DND-41 (cell line): ENCODE data around the gene TBX6.

ENCODE experiments used
- ATAC-seq: fragments of 200-7000 bp; cut with Tn5 transposase; 3 replicates; pipeline ENCODE4 v1.9.1; 2021; ENCODE audit warnings: low read depth; ENCODE audit not compliant: insufficient read depth
- DNase-seq: peaks from one replicate; pipeline ENCODE4 v3.0.0-alpha.2; 2020
- H2AFZ ChIP-seq: 2 replicates; pipeline ENCODE4 v1.6.0; 2012; ENCODE audit warnings: low read depth, low read length
- H3K27ac ChIP-seq: 2 replicates; pipeline ENCODE4 v1.5.1; 2012; ENCODE audit warnings: low read length, inconsistent platforms
- H3K27me3 ChIP-seq: fragments of 200-600 bp; sonication (generic); 2 replicates; pipeline ENCODE4 v1.6.0; 2012; ENCODE audit warnings: low read length, mild to moderate bottlenecking, inconsistent platforms; ENCODE audit not compliant: insufficient read depth, poor library complexity
- H3K36me3 ChIP-seq: 2 replicates; pipeline ENCODE4 v1.5.1; 2012; ENCODE audit warnings: low read length, inconsistent platforms; ENCODE audit not compliant: insufficient read depth
- H3K4me1 ChIP-seq: 2 replicates; pipeline ENCODE4 v1.5.1; 2012; ENCODE audit warnings: mild to moderate bottlenecking, low read length; ENCODE audit not compliant: insufficient read depth
- H3K4me2 ChIP-seq: 2 replicates; pipeline ENCODE4 v1.6.0; 2012; ENCODE audit warnings: mild to moderate bottlenecking, moderate library complexity, low read length, inconsistent platforms; ENCODE audit not compliant: insufficient read depth
- H3K4me3 ChIP-seq, 2 experiments: fragments of 200-600 bp in 1 of 2; shearing (Covaris generic) in 1 of 2; 2 replicates each; pipeline ENCODE4 v1.5.1; 2012 to 2016; ENCODE audit warnings: inconsistent platforms in 2 of 2, low read length in 2 of 2, mild to moderate bottlenecking in 2 of 2, low read depth in 1 of 2, moderate library complexity in 1 of 2
- H3K79me2 ChIP-seq: 2 replicates; pipeline ENCODE4 v1.6.0; 2012; ENCODE audit warnings: low read length, inconsistent platforms; ENCODE audit not compliant: insufficient read depth
- H3K9ac ChIP-seq: 2 replicates; pipeline ENCODE4 v1.6.0; 2012; ENCODE audit warnings: low read depth, mild to moderate bottlenecking, inconsistent platforms, low read length, moderate library complexity
- H3K9me3 ChIP-seq: 2 replicates; pipeline ENCODE4 v1.5.1; 2012; ENCODE audit warnings: low read length, moderate library complexity, mild to moderate bottlenecking, inconsistent platforms; ENCODE audit not compliant: insufficient read depth, severe bottlenecking
- H4K20me1 ChIP-seq: 2 replicates; pipeline ENCODE4 v1.6.0; 2012; ENCODE audit warnings: low read length; ENCODE audit not compliant: insufficient read depth
- CTCF ChIP-seq: IDR thresholded peaks from 2 replicates; pipeline ENCODE4 v1.5.1; 2012; ENCODE audit warnings: borderline replicate concordance, low read length, moderate library complexity, mild to moderate bottlenecking; ENCODE audit not compliant: poor library complexity, severe bottlenecking; ENCODE audit errors: extremely low read depth
- EZH2 ChIP-seq: IDR thresholded peaks from 3 replicates; pipeline ENCODE4 v1.6.1; 2012; ENCODE audit warnings: borderline replicate concordance, low read depth, mild to moderate bottlenecking, moderate library complexity, low read length, inconsistent platforms; ENCODE audit not compliant: severe bottlenecking

The TBX6 gene

GRCh38 chr16:30070490-30070889, 21.2 kb downstream of the TBX6 start:
- peaks cover 70% of the 10 kb centered on the region for H3K36me3 ChIP-seq
- peaks cover 47% of the 10 kb centered on the region for H4K20me1 ChIP-seq
- H3K9ac ChIP-seq: no peak overlapping the region; the same call in 1 of the 2 replicates
- H3K9me3 ChIP-seq: no peaks in the 10 kb centered on the region
- no peak overlapping the region for H3K4me3 ChIP-seq
- H3K4me2 ChIP-seq: no peak overlapping the region
- H3K79me2 ChIP-seq: peaks cover 48% of the 10 kb centered on the region
- TF ChIP-seq EZH2 (no peak), CTCF (no peak)
- H3K27ac ChIP-seq: no peak overlapping the region
- DNase-seq (no peak), ATAC-seq (no peak)
- no peaks in the 10 kb centered on the region for H3K27me3 ChIP-seq
- H3K4me1 ChIP-seq: peaks cover 47% of the 10 kb centered on the region
- no peak overlapping the region for H2AFZ ChIP-seq

GRCh38 chr16:30069611-30070462, 21.9 kb downstream of the TBX6 start:
- Histone ChIP-seq H3K27ac (0 out of 2 replicates have a peak overlapping the region, but pooled peaks have one; percentile 6), H3K9me3 (no peaks in the 10 kb centered on the region), H4K20me1 (peaks cover 47% of the 10 kb centered on the region), H2AFZ (no peak overlapping the region), H3K27me3 (no peaks in the 10 kb centered on the region), H3K9ac (no peak overlapping the region), H3K4me2 (peak overlapping the region; percentile 28; the same call in 1 of the 2 replicates), H3K79me2 (peaks cover 49% of the 10 kb centered on the region), H3K36me3 (peaks cover 70% of the 10 kb centered on the region), H3K4me1 (peaks cover 41% of the 10 kb centered on the region), H3K4me3 (no peak overlapping the region; a peak in 1 of 4 replicates)
- ATAC-seq: no peak
- TF ChIP-seq CTCF (no peak), EZH2 (no peak)
- no peak for DNase-seq

GRCh38 chr16:30068750-30069610, 22.7 kb downstream of the TBX6 start:
- Histone ChIP-seq H2AFZ (no peak overlapping the region), H3K9ac (no peak overlapping the region), H3K27me3 (no peaks in the 10 kb centered on the region), H3K79me2 (peaks cover 57% of the 10 kb centered on the region), H3K4me2 (peak overlapping the region; percentile 28; the same call in 1 of the 2 replicates), H4K20me1 (peaks cover 47% of the 10 kb centered on the region), H3K4me1 (peaks cover 39% of the 10 kb centered on the region), H3K4me3 (no peak overlapping the region), H3K9me3 (no peaks in the 10 kb centered on the region), H3K27ac (peak overlapping the region; percentile 17; the same call in 1 of the 2 replicates), H3K36me3 (peaks cover 70% of the 10 kb centered on the region)
- ATAC-seq: no peak
- DNase-seq: peak; percentile 63
- TF ChIP-seq EZH2: no peak
- TF ChIP-seq CTCF: peak; percentile 78
